Activated T-cell treated with anti-CD3 and anti-CD28 coated beads for 48 hours (primary cell): ENCODE results near the gene NDUFA11.
"Not testable (repeated sequence)": the region's sequence is repeated elsewhere in the genome, so short reads cannot be mapped to it uniquely, and the experiment has no call there.

ENCODE experiments used
- DNase-seq: peaks from one replicate; pipeline ENCODE4 v3.0.0-alpha.2; 2020; ENCODE audit warnings: low read depth

The NDUFA11 gene

DNA sequence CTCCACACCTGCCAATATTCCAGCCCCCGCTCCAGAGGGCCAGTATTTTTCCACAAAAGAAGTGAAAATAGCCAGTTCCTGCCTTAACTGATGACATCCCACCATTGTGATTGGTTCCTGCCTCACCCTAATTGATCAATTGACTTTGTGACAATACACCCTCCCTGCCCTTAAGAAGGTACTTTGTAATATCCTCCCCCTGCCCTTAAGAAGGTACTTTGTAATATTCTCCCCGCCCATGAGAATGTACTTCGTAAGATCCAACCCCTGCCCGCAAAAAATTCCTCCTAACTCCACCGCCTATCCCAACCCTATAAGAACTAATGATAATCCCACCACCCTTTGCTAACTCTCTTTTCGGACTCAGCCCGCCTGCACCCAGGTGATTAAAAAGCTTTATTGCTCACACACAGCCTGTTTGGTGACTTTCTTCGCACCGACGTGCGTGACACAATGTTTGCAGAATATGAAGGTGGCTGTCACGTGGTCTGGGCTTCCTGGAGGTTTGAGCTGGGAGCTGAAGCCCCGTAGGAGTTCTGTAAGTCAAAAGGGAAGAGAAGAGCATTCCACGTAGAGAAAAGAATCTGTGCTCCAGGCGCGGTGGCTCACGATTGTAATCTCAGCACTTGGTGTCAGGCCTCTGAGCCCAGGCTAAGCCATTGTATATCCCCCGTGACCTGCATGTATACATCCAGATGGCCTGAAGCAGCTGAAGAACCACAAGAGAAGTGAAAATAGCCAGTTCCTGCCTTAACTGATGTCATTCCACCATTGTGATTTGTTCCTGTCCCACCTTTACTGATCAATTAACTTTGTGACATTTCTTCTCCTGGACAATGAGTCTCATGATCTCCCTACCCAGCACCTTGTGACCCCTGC lies 46.1 kb downstream of the NDUFA11 start:
- DNase-seq: no peak

DNA sequence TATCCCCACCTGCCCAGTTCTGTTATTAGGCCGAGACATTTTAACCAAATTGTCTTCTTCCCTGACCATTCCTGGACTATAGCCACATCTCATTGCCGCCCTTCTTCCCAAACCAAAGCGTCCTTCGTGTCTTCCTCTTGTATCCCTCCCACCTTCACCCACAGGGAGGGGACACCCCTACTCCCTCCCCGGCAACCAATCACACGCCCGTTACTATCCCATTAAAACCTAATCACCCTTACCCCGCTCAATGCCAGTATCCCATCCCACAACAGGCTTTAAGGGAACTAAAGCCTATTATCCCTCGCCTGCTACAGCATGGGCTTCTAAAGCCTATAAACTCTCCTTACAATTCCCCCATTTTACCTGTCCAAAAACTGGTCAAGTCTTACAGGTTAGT lies 48.4 kb downstream of the NDUFA11 start:
- DNase-seq: not testable (repeated sequence)

DNA sequence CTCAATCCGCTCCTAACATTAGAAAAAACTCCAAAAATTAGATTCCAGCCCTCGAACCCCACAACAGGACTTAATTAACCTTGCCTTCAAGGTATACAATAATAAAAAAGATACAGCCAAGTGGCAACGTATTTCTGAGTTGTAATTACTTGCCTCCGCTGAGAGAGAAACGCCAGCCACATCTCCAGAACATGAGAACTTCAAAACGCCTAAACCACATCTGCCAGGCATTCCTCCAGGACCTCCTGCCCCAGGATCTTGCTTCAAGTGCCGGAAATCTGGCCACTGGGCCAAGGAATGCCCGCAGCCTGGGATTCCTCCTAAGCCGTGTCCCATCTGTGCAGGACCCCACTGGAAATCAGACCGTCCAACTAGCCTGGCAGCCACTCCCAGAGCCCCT lies 49.5 kb downstream of the NDUFA11 start:
- DNase-seq: not testable (repeated sequence)

DNA sequence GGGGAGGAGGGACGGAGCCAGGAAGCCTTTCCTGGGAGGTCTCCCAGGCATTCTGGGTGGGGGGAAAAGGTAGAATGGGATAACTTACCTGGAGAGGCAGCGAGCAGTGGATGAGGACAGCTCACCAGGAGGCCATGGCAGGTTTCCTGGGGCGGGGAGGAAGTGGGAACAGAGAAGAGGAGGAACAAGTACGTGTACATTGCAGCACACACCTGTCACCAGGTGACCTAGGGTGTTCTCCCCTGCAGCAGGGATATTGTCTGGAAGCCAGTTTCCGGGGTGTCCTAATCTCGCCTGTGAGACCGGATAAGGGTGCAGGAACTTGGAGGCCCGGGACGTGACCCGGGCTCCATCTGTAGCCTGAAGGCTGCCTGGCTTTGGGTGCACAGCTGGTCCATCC lies 52.3 kb downstream of the NDUFA11 start, which contains the start of gene FUT3:
TSS of gene FUT3 (minus strand) at position 148 of the 400 bp plus-strand sequence.
- DNase-seq: no peak

DNA sequence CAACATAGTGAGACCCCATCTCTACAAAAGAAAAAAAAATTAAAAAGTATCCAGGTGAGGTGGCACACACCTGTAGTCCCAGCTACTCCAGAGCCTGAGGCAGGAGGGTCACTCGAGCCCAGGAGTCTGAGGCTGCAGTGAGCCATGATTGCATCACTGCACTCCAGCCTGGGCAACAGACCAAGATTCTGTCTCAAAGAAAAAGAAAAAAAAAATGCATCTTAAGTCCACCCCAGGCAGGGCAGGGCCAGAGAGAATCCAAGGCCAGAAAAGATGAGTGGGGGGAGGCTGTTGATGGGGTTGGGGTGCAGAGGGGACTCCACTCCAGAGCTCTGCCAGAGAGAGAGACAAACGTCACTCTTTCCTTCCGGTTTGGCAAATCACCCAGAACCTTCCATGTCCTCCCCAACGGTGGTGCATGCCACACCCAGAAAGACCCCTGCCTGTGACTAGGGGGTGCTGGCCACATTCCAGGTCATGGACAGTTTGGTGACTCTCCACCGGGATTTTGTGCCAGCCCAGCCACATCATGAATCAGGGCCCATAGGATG lies 52.8 kb downstream of the NDUFA11 start:
- DNase-seq: no peak

DNA sequence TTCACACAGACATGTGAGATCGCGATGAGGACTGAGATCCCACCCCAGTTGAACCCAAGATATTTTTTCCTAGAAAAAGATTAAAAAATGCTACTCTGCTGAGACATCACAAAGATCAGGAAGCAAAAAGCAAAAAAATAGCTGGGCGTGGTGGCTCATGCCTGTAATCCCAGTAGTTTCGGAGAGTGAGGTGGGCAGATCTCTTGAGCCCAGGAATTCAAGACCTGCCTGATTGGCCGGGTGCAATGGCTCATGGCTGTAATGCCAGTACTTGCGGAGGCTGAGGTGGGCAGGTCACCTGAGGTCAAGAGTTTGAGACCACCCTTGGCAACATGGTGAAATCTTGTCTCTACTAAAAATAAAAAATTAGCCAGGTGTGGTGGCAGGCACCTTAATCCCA lies 53.4 kb downstream of the NDUFA11 start:
- no peak for DNase-seq

DNA sequence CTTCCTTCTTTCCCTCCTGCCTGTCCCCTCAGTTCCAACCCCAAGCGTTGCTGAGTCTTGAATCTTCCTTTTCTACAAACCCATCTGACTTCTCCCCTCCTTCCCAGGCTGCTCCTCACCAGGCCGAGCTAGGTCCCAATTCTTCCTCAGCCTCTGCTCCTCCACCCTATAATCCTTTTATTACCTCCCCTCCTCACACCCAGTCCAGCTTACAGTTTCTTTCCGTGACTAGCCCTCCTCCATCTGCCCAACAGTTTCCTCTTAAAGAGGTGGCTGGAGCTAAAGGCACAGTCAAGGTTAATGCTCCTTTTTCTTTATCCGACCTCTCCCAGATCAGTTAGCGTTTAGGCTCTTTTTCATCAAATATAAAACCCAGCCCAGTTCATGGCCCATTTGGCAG lies 55.0 kb downstream of the NDUFA11 start:
- DNase-seq: not testable (repeated sequence)

DNA sequence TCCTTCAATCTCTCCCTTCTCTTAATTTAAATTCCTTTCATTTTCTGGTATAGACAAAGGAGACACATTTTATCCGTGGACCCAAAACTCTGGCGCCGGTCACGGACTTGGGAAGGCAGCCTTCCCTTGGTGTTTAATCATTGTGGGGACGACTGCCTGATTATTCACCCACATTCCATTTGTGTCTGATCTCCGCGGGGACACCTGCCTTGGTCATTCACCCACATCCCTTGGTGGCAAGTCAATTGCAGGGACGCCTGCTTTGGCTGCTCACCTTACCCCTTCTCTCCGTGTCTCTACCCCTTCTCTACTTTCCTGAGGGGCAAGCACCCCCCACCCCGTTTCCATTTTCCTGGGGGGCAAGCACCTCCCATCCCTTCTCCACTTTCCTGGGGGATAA lies 55.7 kb downstream of the NDUFA11 start:
- not testable (repeated sequence) for DNase-seq
